Stimulated activated CD8-positive, alpha-beta memory T cell treated with anti-CD3 and anti-CD28 coated beads, Interleukin-7, amount 100 ng/mL, for 48 hours (primary cell): ENCODE measurements around the gene TMEM217.
A peak's percentile ranks its signal among the peaks of the same experiment; 100 is the strongest.

Experiments
- DNase-seq, 2 donors: peaks; one replicate each; pipeline ENCODE4 v3.0.0-alpha.2; 2020; ENCODE audit warnings: low read depth in 1 of 2; ENCODE audit errors: extremely low read depth in 1 of 2

Gene TMEM217

GRCh38 chr6:37244430-37245310 lies 13.3 kb downstream of the TMEM217 start:
- DNase-seq = no peak

- DNase-seq = no peak
These were observed 14.1 kb downstream of the TMEM217 start for GRCh38 chr6:37243816-37244370.

DNA sequence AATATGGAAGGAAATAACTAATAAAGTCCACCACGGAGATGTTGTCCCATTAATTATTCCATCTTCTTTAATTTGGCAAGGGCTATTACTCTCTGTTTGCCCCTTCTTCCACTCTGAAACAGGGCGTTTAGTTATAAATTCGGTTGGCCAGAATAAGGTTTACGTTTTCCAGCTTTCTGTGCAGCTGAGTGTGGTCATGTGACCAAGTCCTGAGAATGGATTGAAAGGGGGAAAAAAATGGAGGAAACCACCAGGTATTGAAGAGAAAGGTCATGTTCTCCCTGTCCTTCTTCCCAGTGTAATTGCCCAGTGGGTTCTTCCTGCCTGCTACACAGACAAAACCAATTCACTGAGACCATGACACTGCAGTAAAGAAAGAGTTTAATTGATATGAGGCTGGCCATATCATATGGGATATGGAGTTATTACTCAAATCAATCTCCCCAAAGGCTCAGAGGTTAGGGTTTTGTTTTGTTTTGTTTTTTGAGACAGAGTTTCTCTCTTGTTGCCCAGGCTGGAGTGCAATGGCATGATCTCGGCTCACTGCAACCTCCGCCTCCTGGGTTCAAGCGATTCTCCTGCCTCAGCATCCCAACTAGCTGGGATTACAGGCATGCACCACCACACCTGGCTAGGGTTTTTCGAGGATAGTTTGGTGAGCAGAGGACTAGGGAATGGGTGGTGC lies 14.7 kb downstream of the TMEM217 start:
- no peak for DNase-seq

- no peak for DNase-seq
These were observed 15.4 kb downstream of the TMEM217 start for GRCh38 chr6:37242429-37243052.

DNA sequence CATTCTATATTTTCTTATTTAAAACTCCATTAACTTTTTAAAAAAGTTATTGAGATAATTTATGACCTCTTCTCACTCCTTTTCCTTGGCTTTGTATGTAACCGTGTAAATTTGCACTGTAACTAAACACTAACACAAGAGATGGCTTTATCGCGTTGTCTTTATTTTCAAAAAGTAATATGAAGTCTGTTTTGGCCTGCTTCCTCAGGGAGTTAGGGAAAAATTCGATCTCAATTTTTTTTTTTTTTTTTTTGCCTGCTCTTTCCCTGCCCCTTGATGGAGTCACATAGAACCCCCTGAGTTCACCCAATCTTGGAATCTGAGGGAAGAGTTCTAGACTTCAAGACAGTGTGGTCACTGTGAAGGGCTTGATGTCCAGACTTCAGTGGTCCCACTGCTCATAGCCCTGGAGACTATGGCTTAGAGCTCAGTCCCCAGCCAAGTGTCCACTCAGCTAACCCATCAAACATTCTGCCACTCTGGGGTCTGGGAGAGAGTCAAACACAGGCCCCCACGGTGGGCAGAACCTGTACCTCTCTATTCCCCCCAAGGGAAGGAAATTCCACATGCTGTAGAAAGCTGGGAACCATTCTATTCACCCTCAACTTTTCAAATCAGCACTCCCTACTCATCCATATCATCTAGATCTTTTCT lies 16.0 kb downstream of the TMEM217 start:
- no peak for DNase-seq

DNA sequence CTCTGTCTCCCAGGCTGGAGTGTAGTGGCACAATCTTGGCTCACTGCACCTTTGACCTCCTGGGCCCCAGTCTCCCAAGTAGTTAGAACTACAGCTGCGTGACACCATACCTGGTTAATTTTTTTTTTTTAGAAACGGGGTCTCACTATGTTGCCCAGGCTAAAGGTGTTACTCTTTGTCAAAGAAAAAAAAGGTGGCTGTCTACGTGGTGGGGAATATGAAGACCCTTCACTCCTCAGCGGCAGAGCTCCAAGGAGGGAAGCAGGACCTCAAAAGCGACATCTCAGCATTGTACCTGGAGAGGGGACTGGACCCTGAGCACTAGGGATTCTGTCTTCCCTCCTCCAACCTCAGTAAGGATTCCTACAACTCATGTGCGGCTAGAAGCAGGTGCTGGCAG lies 16.8 kb downstream of the TMEM217 start:
- DNase-seq = no peak

GRCh38 chr6:37239950-37240713 lies 17.8 kb downstream of the TMEM217 start:
- DNase-seq = peak; percentile 48 to 85

GRCh38 chr6:37239526-37239925 lies 18.4 kb downstream of the TMEM217 start:
- no peak for DNase-seq

- DNase-seq = no peak
These were observed 19.6 kb downstream of the TMEM217 start for GRCh38 chr6:37238381-37238780.

- DNase-seq = no peak
These were observed 20.2 kb downstream of the TMEM217 start for GRCh38 chr6:37237789-37238188.

DNA sequence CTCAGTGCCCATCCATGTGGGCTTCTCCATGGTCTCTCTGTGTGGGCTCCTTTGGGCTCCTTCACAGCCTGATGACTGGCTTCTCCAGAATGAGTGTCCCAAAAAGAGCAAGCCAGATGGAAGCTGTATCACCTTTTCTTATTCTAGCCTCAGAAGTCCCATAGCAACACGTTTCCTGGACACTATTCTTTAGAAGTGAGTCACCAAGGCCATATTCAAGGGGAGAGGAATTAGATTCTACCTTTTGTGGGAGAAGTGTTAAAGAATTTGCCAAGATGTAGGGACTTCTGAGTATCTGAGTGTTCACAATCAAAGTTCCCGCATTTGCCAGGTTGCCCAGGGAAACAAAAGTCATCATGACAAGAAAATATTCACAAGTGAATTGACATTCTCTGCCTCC lies 21.0 kb downstream of the TMEM217 start:
- DNase-seq = no peak

DNA sequence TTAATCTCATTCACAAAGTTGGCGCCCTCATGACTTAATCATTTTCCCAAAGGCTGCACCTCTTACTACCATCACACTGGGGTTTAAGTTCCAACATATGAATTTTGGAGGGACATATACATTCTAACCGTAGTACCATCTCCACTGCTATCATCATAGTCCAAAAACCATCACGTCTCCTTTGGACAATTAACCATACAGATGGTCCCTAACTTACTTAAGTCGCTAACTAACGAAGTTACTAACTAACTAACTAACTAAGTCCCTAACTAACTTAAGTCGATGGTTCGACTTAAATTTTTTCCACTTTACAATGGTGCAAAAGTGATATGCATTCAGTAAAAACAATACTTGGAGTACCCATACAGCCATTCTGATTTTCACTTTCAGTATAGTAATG lies 24.4 kb downstream of the TMEM217 start:
- no peak for DNase-seq

- DNase-seq = no peak
These were observed 25.4 kb downstream of the TMEM217 start for GRCh38 chr6:37232430-37233017.

DNA sequence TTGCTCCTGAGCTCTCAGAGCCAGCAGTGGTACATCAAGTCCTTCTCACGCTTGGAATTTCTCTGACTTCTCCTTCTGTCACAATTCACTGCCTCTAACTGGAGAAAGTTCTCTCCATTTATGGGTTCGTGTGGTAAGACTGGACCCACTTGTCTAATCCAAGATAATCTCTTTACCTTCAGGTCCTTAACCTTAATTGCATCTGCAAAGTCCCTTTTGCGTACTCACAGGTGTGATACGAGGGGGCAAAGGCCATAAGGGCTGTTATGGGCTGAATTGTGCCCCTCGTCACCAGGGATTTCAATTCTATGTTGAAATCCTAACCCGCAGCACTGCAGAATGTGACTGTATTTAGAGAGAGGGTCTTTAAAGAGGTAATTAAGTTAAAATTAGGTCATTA lies 27.8 kb downstream of the TMEM217 start:
- DNase-seq = no peak

GRCh38 chr6:37225350-37226169 lies 32.4 kb downstream of the TMEM217 start:
- no peak for DNase-seq

- no peak for DNase-seq
These were observed 35.0 kb downstream of the TMEM217 start for GRCh38 chr6:37222992-37223391.

GRCh38 chr6:37222125-37222967 lies 35.6 kb downstream of the TMEM217 start:
- DNase-seq = peak in 1 of 2 donors; percentile 73

- no peak for DNase-seq
These were observed 36.3 kb downstream of the TMEM217 start for GRCh38 chr6:37221585-37222124.
